Measurements from ENCODE around the gene MTHFD2.

- TF ChIP-seq POLR2A (IDR thresholded peaks at IDR 0.05) (no peak), CTCF (IDR thresholded peaks at IDR 0.05) (no peak)
Measured at GRCh38 chr2:74152954-74153353, 45.5 kb upstream of the MTHFD2 start.
